Natural killer cell (primary cell): ENCODE measurements around the gene DPEP3. TPM values are rescaled to one million over a fixed set of nuclear protein-coding genes. Genes with fewer than 3 reads are reported as not detected.
A peak's percentile ranks its signal among the peaks of the same experiment; 100 is the strongest.

Experiments used
- ATAC-seq, 3 donors: fragments of 150-1000 bp in 2 of 3; fragments of 200-7000 bp in 1 of 3; cut with Tn5 transposase; 1 replicate in 1 of 3; 2 replicates in 2 of 3; pipeline ENCODE4 v1.10.0; 2021; ENCODE audit warnings: mild to moderate bottlenecking in 2 of 3, moderate library complexity in 2 of 3
- DNase-seq, 2 donors: peaks; one replicate each; pipeline versions ENCODE4 v3.0.0 to v3.0.0-alpha.2; 2013 to 2021; ENCODE audit warnings: mixed read lengths in 1 of 2
- H3K27ac ChIP-seq: one replicate; pipeline ENCODE4 v1.5.1; 2013; ENCODE audit warnings: mild to moderate bottlenecking, low read length
- H3K27me3 ChIP-seq: one replicate; pipeline ENCODE4 v1.6.1; 2013; ENCODE audit warnings: low read length; ENCODE audit not compliant: control insufficient read depth, insufficient read depth
- H3K36me3 ChIP-seq: one replicate; pipeline ENCODE4 v1.6.1; 2013; ENCODE audit warnings: low read length; ENCODE audit not compliant: control insufficient read depth, insufficient read depth
- H3K4me1 ChIP-seq: one replicate; pipeline ENCODE4 v1.6.1; 2013; ENCODE audit warnings: low read length; ENCODE audit not compliant: control insufficient read depth, insufficient read depth
- H3K4me3 ChIP-seq: one replicate; pipeline ENCODE4 v1.5.1; 2013; ENCODE audit warnings: low read length
- H3K9me3 ChIP-seq: one replicate; pipeline ENCODE4 v1.6.1; 2013; ENCODE audit warnings: low read length; ENCODE audit not compliant: control insufficient read depth, insufficient read depth
- H3K27ac Mint-ChIP-seq, 2 donors: one replicate each; pipeline ENCODE4 v1.8.0; 2022; ENCODE audit warnings: mild to moderate bottlenecking in 2 of 2, mixed read lengths in 2 of 2, moderate library complexity in 1 of 2
- H3K27me3 Mint-ChIP-seq, 2 donors: one replicate each; pipeline ENCODE4 v1.8.0; 2022; ENCODE audit warnings: low read depth in 2 of 2, mixed read lengths in 2 of 2
- H3K36me3 Mint-ChIP-seq: one replicate; pipeline ENCODE4 v1.8.0; 2022; ENCODE audit warnings: mixed read lengths
- H3K4me1 Mint-ChIP-seq, 2 donors: one replicate each; pipeline ENCODE4 v1.8.0; 2022; ENCODE audit warnings: mixed read lengths in 2 of 2
- H3K4me3 Mint-ChIP-seq: one replicate; pipeline ENCODE4 v1.8.0; 2022; ENCODE audit warnings: mild to moderate bottlenecking, moderate library complexity, mixed read lengths
- H3K9me3 Mint-ChIP-seq, 2 donors: one replicate each; pipeline ENCODE4 v1.8.0; 2022; ENCODE audit warnings: mixed read lengths in 2 of 2
- WGBS: methylation state at CpG from one replicate; pipeline ENCODE4 v1.1.7; 2013; ENCODE audit warnings: missing lambda C conversion rate; ENCODE audit not compliant: insufficient coverage; 5-methylcytosine and 5-hydroxymethylcytosine counted together
- intact Hi-C: fragments of 100-400 bp; cut with micrococcal nuclease; formaldehyde crosslinking; loops from one replicate; pipeline ENCODE4 v1.14.2; 2022
- total RNA-seq, 4 donors: library from RNA; stranded (reverse); fragments of 120-200 nt in 1 of 4; gene quantifications; one replicate each; pipeline versions ENCODE4 v1.2.3 to v1.2.4, GENCODE V29; 2013 to 2022
- TF ChIP-seq, protein P1 (sequence below): fragments of 200-600 bp; IDR thresholded peaks from one replicate; pipeline ENCODE4 v1.8.0; 2022; ENCODE audit warnings: antibody characterized with exemption

Gene DPEP3
- total RNA-seq, 3 donors from 2014 or later (not counting 1 experiment from before 2014, with no cell fraction given): 0.53 to 1.00 (median 0.96) TPM

DNA sequence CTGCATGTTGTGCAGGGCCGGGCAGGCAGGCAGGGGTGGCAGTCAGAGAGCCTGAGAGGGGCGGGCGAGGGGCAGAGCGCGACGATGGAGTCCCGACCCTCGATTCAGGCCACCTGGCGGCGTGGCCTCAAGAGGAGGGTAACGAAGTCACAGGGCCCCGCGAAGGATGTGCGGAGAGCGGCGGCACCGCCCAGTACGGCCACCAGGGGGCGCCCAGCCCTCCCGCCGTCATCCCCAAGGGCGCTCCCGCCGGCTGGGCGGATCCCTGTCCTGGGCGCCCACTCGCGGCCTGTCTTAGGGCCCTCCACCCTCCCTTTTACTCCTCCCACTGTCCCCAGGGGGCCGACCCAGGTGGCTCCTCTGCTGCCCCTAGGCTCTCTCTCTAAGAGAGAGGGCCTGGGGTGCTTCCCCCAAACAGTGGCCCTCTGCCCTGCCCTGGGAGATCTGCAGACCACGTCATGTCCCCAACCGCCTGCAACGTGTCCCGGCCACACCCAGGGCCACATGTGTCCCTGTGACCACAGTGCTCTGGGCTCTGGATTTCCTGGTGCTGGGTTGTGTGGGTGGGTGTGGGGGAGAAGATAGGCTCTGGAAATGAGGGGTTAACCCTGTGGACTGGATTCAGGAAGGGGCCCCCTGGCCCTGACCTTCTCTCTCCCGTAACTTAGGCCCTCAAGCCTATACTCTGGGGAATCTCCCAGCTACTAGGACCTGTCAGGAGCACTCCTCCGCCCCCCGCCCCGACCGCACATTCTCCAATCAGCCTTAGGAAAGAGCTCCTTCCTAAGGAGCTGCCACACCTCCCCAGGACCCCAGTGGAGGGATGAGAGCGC lies 13.1 kb upstream of the DPEP3 start:
- Histone ChIP-seq H3K27me3 (no peaks in the 10 kb centered on the region), H3K4me3 (peak overlapping the region; percentile 32), H3K36me3 (peaks cover 6% of the 10 kb centered on the region), H3K9me3 (peaks cover 2% of the 10 kb centered on the region), H3K27ac (peak overlapping the region; percentile 89), H3K4me1 (peaks cover 75% of the 10 kb centered on the region)
- peak overlapping the region; percentile 89 to 95 for H3K27ac Mint-ChIP-seq
- H3K27me3 Mint-ChIP-seq: no peaks in the 10 kb centered on the region
- peak overlapping the region; percentile 83 for H3K4me3 Mint-ChIP-seq
- H3K9me3 Mint-ChIP-seq: no peaks in the 10 kb centered on the region
- peaks cover 24 to 53% of the 10 kb centered on the region in 2 donors for H3K4me1 Mint-ChIP-seq
- DNase-seq: peak; percentile 85 to 91
- intact Hi-C loops: loop anchor here (1.0 kb wide), 3 partner anchors 30 to 236 kb away; partner anchors contain the start of genes DDX28 and DUS2
- H3K36me3 Mint-ChIP-seq: no peaks in the 10 kb centered on the region
- WGBS: 4% methylated on average over 39 of the region's 39 CpGs
- TF ChIP-seq, protein P1, sequence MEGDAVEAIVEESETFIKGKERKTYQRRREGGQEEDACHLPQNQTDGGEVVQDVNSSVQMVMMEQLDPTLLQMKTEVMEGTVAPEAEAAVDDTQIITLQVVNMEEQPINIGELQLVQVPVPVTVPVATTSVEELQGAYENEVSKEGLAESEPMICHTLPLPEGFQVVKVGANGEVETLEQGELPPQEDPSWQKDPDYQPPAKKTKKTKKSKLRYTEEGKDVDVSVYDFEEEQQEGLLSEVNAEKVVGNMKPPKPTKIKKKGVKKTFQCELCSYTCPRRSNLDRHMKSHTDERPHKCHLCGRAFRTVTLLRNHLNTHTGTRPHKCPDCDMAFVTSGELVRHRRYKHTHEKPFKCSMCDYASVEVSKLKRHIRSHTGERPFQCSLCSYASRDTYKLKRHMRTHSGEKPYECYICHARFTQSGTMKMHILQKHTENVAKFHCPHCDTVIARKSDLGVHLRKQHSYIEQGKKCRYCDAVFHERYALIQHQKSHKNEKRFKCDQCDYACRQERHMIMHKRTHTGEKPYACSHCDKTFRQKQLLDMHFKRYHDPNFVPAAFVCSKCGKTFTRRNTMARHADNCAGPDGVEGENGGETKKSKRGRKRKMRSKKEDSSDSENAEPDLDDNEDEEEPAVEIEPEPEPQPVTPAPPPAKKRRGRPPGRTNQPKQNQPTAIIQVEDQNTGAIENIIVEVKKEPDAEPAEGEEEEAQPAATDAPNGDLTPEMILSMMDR: peak; percentile 92
- peak; percentile 88 to 95 (median 90) for ATAC-seq

DNA sequence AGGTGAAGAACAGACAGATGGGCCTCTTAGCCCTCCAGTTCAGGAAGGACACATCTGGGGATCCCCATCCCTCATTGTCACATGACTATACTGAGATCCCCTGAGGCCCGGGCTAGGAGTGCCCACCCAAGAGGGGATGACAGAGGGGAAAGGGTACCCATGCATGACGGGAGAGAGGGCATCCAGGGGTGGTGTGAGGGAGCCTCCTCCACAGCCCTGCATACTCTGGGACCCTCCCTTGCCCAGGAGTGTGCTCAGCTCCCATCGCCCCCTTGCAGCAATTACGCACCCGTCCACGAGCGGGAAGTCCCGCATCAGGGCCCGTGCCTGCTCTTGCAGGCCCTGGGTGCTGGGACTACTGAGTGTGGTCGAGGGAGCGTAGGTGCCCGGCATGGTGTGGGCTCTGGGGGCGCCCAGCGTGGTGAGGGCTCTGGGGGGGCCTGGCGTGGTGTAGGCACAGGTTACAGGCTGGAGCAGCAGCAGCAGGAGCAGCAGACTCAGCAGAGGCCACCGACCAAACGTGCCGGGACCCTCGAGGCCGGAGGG lies 12.4 kb upstream of the DPEP3 start:
- H3K27me3 Mint-ChIP-seq: no peaks in the 10 kb centered on the region
- TF ChIP-seq, protein P1: no peak
- Histone ChIP-seq H3K27ac (peak overlapping the region; percentile 89), H3K4me1 (peaks cover 68% of the 10 kb centered on the region), H3K9me3 (no peaks in the 10 kb centered on the region), H3K4me3 (no peak overlapping the region), H3K27me3 (no peaks in the 10 kb centered on the region), H3K36me3 (peaks cover 6% of the 10 kb centered on the region)
- peak overlapping the region; percentile 89 to 95 for H3K27ac Mint-ChIP-seq
- DNase-seq: no peak
- peaks cover 28 to 53% of the 10 kb centered on the region in 2 donors for H3K4me1 Mint-ChIP-seq
- no peaks in the 10 kb centered on the region for H3K9me3 Mint-ChIP-seq
- no peak for ATAC-seq
- peak overlapping the region; percentile 63 for H3K4me3 Mint-ChIP-seq
- intact Hi-C loops: loop anchor here (1.0 kb wide), 3 partner anchors 31 to 237 kb away; partner anchors contain the start of genes DDX28 and DUS2
- H3K36me3 Mint-ChIP-seq: no peaks in the 10 kb centered on the region
- WGBS: 76% methylated on average over 20 of the region's 20 CpGs

DNA sequence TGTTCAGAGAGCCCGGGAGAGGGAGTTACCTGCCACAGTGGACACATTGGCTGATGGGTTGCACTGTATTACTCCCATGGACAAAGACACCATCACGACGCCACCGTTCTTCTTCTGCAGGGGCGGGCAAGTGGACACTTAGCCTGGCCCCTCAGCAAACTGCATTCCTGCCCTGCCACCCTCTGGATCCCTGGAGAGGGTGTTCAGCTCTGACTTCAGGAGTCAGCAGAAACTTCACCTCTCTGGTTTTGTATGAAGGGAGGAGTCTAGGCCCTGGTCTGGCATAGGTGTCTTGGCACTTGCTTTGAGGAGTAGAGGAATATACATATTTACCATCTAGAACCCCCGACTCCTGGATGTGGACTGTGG lies 9.7 kb upstream of the DPEP3 start:
- H3K27me3 ChIP-seq: no peaks in the 10 kb centered on the region
- no peaks in the 10 kb centered on the region for H3K27me3 Mint-ChIP-seq
- H3K4me3 ChIP-seq: no peak overlapping the region
- no peak overlapping the region for H3K4me3 Mint-ChIP-seq
- TF ChIP-seq, protein P1: no peak
- no peaks in the 10 kb centered on the region for H3K9me3 ChIP-seq
- no peak overlapping the region for H3K27ac ChIP-seq
- intact Hi-C loops: no loop called here
- H3K9me3 Mint-ChIP-seq: no peaks in the 10 kb centered on the region
- H3K36me3 ChIP-seq: peaks cover 9% of the 10 kb centered on the region
- no peak for DNase-seq
- 88% methylated on average over 5 of the region's 6 CpGs for WGBS
- H3K4me1 ChIP-seq: peaks cover 60% of the 10 kb centered on the region
- H3K27ac Mint-ChIP-seq: peak overlapping the region in 1 of 2 donors; percentile 37
- ATAC-seq: no peak
- no peaks in the 10 kb centered on the region for H3K36me3 Mint-ChIP-seq
- H3K4me1 Mint-ChIP-seq: peaks cover 23 to 44% of the 10 kb centered on the region in 2 donors
